Measurements from ENCODE around the gene DPEP2.
"Not testable (repeated sequence)": the region's sequence is repeated elsewhere in the genome, so short reads cannot be mapped to it uniquely, and the experiment has no call there.

Gene DPEP2

DNA sequence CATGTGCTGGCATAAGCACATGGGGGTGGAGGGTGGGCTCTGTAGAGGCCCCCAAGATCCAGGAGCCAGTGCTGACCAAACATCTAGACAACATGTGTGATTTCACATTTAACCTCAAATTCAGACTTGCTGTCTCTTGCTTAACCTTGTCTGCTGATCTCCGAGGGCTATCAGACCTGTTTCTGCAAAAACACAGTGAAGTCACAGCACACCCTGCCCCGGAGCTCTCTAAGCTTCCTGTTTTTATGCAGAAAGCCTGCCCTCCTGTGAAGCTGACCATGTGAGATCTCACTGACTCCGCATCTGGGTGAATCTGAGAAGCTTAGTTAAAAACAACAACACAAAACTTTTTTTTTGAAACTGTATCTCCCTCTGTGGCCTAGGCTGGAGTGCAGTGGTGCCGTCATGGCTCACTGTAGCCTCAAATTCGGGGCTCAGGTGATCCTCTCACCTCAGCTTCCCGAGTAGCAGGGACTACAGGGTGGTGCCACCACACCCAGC lies 6.6 kb upstream of the DPEP2 start:
- DNase-seq (ENCODE audit: low read depth in 3 of 3) = no peak

DNA sequence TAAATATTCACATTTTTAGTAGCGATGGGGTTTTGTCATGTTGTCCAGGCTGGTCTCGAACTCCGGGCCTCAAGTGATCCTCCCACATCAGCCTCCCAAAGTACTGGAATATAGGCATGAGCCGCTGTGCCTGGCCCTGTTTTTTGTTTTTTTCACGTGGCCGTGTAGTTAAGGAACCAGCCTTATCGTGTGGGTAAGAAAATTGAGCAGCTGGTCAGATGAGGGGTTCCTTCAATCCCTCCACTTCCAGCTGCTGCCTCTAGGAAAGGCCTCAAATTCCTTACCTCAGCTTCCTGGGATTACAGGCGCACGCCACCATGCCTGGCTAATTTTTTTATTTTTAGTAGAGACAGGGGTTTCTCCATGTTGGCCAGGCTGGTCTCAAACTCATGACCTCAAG lies 5.9 kb upstream of the DPEP2 start:
- DNase-seq (ENCODE audit: low read depth in 3 of 3) = no peak

DNA sequence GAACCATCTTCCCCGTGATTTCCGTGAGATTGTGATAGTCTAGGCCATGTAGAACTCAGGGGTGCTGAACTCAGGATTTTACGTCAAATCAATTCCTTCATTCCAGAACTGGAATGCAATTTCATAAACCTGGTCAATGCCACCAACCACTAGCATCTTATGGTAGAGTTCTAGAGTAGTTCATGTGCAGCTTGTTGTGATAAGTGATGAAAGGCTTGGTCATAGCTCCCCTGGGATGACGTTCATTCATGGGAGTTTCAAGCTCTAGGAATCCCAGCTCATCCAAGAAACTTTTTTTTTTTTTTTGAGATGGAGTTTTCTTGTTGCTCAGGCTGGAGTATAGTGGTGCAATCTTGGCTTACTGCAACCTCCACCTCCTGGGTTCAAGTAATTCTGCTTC lies 3.7 kb upstream of the DPEP2 start:
- DNase-seq (ENCODE audit: low read depth in 3 of 3) = no peak

DNA sequence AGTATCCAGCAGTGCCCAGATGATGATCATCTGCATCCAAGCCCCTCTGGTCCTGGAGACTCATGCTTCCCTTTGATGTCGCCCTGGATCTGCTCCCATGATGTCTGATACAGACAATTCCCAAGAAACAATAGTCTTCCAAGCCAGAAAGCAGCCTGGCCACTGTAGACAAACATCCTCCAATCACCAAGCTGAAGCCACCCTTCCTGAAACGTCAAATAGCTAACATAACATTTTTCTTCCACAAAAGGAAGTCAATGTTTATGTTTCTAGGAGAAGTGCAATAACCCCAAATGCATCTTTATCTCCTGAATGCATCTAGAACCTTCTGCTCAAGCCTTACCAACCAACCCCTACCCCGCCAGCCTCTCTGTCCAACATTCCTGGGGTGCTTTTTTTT lies 1.2 kb upstream of the DPEP2 start:
- DNase-seq (ENCODE audit: low read depth in 3 of 3) = no peak

DNA sequence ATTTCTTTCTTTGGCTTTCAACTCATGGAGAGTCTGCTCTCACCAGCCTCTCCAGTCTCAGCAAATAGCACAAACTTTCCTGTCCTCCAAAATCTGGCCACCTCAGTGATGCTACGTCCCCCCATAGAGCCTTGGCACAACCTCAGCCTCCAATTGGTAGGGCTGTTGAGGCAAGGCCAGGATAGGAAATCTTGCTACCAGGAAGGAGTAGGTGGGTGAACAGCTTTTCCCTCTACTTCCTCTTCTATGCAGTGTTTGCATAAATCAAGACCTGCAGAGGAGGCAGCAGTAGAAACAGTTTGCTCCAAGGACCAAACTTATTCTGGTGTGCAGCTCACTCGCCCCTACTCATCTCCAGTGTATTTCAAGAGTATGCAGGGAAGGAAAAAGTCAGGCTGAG lies 701 bp upstream of the DPEP2 start:
- DNase-seq (ENCODE audit: low read depth in 3 of 3) = no peak

DNA sequence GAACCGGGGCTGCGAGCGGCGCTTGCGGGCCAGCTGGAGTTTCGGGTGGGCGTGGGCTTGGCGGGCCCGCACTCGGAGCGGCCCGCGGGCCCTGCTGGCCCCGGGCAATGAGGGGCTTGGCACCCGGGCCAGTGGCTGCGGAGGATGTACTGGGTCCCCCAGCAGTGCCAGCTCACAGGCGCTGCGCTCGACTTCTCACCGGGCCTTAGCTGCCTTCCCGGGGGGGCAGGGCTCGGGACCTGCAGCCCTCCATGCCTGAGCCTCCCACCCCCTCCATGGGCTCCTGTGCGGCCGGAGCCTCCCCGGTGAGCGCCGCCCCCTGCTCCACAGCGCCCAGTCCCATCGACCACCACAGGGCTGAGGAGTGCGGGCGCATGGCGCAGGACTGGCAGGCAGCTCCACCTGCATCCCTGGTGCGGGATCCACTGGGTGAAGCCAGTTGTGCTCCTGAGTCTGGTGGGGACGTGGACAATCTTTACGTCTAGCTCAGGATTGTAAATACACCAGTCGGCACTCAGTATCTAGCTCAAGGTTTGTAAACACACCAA lies 979 bp downstream of the DPEP2 start:
- DNase-seq (ENCODE audit: low read depth in 3 of 3) = not testable (repeated sequence)

DNA sequence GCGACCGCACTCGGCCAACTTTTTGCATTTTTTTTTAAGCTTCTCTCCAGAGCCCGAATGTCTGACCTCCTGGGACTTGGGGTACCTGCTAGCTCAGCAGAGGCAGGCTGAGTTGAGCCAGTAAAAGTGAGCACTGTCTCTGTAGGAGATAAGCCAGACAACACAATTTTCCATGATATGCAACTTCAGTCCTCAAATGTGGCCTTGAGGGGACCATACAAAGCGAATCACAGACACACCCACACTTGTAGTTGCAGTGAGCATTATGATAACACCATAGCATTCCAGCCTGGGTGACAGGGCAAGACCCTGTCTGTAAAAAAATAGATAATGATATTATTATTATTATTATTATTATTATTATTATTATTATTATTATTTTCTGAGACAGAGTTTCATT lies 2.6 kb downstream of the DPEP2 start:
- DNase-seq (ENCODE audit: low read depth in 3 of 3) = no peak

DNA sequence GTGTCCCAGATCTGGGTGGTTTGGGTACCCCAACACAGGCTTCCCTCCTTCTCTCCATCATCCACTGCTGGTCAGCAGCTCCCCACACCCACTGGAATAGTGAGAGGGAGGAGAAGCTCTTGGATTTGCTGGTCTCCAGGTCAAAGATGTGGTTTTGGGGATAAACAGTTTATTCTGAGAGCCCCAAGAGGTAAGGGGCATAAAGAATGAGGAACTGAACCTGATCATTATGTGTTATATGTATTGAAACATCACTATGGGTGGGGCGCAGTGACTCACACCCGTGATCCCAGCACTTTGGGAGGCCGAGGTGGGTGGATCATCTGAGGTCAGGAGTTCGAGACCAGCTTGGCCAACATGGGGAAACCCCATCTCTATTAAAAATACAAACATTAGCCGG lies 3.9 kb downstream of the DPEP2 start:
- no peak for DNase-seq (ENCODE audit: low read depth in 3 of 3)

DNA sequence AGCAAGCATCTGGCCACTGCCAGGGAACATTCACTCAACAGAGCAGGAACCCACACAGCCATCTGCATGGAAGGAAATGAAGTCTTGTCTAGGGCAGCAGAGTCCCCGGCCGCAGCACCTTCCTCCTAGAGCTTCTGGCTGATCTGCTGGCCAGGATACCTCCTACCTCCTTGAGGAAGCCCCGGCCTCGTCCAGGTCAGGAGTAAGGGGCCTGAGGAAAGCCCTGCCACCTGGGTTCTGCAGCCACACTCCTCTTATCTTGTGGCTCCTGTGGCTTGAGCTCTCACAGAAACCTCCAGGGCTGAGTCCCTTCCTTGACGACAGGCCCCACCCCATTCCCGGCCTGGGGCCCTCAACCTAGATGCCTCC lies 5.3 kb downstream of the DPEP2 start:
- not testable (repeated sequence) for DNase-seq (ENCODE audit: low read depth in 3 of 3)

DNA sequence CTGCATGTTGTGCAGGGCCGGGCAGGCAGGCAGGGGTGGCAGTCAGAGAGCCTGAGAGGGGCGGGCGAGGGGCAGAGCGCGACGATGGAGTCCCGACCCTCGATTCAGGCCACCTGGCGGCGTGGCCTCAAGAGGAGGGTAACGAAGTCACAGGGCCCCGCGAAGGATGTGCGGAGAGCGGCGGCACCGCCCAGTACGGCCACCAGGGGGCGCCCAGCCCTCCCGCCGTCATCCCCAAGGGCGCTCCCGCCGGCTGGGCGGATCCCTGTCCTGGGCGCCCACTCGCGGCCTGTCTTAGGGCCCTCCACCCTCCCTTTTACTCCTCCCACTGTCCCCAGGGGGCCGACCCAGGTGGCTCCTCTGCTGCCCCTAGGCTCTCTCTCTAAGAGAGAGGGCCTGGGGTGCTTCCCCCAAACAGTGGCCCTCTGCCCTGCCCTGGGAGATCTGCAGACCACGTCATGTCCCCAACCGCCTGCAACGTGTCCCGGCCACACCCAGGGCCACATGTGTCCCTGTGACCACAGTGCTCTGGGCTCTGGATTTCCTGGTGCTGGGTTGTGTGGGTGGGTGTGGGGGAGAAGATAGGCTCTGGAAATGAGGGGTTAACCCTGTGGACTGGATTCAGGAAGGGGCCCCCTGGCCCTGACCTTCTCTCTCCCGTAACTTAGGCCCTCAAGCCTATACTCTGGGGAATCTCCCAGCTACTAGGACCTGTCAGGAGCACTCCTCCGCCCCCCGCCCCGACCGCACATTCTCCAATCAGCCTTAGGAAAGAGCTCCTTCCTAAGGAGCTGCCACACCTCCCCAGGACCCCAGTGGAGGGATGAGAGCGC lies 5.9 kb downstream of the DPEP2 start:
- peak; percentile 74 to 77 (median 75) for DNase-seq (ENCODE audit: low read depth in 3 of 3)

DNA sequence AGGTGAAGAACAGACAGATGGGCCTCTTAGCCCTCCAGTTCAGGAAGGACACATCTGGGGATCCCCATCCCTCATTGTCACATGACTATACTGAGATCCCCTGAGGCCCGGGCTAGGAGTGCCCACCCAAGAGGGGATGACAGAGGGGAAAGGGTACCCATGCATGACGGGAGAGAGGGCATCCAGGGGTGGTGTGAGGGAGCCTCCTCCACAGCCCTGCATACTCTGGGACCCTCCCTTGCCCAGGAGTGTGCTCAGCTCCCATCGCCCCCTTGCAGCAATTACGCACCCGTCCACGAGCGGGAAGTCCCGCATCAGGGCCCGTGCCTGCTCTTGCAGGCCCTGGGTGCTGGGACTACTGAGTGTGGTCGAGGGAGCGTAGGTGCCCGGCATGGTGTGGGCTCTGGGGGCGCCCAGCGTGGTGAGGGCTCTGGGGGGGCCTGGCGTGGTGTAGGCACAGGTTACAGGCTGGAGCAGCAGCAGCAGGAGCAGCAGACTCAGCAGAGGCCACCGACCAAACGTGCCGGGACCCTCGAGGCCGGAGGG lies 6.5 kb downstream of the DPEP2 start:
- DNase-seq (ENCODE audit: low read depth in 3 of 3) = no peak

DNA sequence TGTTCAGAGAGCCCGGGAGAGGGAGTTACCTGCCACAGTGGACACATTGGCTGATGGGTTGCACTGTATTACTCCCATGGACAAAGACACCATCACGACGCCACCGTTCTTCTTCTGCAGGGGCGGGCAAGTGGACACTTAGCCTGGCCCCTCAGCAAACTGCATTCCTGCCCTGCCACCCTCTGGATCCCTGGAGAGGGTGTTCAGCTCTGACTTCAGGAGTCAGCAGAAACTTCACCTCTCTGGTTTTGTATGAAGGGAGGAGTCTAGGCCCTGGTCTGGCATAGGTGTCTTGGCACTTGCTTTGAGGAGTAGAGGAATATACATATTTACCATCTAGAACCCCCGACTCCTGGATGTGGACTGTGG lies 9.3 kb downstream of the DPEP2 start:
- no peak for DNase-seq (ENCODE audit: low read depth in 3 of 3)

DNA sequence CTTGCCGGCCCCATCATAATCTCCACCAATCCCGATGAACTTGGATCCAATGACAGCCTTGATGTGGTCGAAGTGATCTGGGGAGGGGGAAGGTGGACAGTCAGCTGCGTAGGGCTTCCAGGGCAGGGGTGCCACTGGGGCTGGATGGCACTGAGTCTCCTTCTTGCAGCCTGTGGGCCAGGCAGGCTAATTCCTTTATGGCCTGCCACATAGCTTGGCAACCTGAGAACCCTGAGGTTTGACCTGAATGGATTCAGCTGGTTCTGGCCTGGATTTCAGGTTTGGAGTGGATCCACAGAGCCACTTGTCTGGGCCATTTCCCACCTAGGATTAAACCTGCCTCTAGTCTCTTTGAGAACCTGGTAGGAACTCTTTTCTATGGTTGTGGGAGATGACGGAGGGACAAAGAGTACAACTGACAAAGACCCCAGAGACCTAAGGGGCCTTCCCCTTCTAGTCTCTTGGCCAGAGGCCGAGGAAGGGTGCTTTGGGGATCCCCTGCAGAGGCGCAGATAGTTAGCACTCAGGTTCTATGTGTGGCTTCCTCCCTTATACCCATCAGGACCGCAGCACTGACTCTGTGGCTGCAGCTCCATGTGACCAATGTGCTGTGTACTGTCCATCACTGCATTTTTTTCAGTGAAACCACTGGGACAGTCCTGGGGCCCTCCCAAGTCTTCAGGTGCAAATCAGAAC lies 9.8 kb downstream of the DPEP2 start:
- DNase-seq (ENCODE audit: low read depth in 3 of 3) = no peak

DNA sequence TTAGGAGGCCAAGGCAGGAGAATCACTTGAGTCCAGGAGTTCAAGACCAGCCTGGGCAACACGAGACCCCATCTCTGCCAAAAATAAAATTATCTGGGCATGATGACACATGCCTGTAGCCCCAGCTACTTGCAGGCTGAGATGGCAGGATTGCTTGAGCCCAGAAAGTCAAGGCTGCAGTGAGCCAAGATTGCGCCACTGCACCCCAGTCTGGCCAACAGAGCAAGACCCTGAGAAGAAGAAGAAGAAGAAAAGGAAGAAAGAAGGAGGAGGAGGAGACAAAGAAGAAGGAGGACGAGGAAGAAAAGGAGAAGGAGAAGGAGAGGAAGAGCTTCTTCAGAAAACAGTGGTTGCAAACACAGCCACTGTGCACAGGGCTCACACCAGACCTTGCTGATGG lies 10.6 kb downstream of the DPEP2 start:
- no peak for DNase-seq (ENCODE audit: low read depth in 3 of 3)

DNA sequence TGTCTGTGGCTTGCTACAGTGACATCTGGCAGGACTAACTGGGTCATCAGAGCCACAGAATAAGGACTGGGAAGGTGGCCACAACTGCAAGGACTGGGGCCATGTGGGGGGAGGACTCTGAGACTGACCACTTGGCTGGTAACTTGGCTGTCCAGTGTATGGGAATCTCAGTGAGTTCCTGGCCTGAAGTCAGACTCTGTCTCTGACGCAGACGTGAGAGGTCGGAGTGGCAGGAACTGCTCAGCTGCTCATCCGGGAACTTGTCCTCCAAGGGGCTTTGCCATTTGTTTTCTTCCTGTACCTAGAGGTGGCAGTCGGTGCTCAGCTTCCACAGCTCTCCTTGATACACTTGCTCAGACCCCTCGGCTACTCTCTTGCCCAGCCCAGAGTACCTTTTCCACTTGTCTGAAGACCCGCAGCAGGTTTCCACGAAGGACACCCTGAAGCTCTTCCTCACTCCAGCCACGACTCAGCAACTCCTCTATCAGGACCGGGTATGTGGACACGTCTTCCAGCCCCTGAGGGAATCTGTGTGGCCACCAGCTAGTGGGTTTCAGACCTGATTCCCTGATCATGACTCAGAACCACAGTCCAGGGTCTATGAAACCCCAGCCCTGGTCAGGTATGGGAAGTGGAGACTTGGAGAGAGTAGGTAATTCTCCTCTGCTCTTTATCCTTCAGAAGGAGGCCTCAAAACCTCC lies 11.7 kb downstream of the DPEP2 start:
- no peak for DNase-seq (ENCODE audit: low read depth in 3 of 3)

DNA sequence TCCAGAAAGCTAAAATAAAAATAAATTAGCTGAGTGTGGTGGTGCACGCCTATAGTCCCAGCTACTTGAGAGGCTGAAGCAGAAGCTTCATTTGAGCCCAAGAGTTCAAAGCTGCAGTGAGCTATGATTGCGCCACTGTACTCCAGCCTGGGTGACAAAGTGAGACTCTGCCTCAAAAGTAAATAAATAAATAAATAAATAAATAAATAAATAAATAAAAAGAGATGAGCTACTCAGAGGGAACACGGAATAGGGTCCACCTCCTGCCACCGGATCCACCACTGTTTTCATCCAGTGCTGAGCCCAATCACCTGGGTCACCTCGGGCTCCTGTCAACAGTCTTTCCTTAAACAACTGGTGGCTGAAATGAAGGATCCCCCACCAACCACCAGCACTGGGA lies 12.3 kb downstream of the DPEP2 start:
- no peak for DNase-seq (ENCODE audit: low read depth in 3 of 3)

DNA sequence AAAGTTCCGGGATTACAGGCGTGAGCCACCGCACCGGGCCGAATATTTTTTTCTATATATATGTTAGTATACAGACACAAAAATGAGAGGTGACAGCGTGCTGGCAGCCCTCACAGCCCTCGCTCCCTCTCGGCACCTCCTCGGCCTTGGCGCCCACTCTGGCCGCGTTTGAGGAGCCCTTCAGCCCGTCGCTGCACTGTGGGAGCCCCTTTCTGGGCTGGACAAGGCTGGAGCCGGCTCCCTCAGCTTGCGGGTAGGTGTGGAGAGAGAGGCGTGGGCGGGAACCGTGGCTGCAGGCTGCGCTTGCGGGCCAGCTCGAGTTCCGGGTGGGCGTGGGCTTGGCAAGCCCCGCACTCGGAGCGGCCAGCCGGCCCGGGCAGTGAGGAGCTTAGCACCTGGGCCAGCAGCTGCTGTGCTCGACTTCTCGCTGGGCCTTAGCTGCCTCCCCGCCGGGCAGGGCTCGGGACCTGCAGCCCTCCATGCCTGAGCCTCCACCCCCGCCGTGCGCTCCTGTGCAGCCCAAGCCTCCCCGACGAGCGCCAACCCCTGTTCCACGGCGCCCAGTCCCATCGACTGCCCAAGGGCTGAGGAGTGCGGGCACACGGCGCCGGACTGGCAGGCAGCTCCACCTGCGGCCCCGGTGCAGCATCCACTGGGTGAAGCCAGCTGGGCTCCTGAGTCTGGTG lies 17.1 kb downstream of the DPEP2 start:
- no peak for DNase-seq (ENCODE audit: low read depth in 3 of 3)

DNA sequence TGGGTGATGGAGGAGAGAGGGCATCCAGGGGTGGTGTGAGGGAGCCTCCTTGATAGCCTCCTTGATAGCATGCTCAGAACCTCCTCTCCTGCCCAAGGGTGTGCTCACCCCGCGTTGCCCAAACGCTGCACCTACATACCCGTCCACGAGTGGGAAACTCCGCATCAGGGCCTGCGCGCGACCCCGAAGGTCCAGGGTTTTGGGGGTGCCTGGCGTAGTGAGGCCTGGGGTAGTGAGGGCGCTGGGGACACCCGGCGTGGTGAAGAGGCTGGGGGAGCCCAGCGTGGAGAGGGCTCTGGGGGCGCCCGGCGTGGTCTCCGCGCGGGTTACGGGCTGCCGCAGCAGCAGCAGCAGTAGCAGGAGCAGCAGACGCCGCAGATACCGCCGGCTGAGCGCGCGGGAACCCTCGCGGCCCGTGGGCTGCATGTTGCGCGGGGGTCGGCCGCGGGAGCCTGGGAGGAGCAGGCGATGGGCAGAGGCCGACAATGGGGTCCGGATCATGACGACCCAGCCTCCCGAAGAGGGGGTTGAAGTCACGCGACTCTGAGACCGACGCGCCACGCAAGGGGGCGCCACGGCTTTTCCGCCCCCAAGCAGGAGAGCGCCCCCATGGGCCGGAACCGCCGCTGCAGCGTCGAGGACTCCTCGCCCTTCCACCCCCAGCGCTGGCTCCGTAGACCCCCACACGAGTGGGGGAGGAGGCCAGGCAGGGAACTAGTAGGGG lies 19.2 kb downstream of the DPEP2 start, which contains the start of gene DPEP3:
Gene DPEP3, minus strand, starts transcription at position 545 of the 724 bp plus-strand sequence. Its CDS starts 119 bp downstream, at position 426.
- no peak for DNase-seq (ENCODE audit: low read depth in 3 of 3)

DNA sequence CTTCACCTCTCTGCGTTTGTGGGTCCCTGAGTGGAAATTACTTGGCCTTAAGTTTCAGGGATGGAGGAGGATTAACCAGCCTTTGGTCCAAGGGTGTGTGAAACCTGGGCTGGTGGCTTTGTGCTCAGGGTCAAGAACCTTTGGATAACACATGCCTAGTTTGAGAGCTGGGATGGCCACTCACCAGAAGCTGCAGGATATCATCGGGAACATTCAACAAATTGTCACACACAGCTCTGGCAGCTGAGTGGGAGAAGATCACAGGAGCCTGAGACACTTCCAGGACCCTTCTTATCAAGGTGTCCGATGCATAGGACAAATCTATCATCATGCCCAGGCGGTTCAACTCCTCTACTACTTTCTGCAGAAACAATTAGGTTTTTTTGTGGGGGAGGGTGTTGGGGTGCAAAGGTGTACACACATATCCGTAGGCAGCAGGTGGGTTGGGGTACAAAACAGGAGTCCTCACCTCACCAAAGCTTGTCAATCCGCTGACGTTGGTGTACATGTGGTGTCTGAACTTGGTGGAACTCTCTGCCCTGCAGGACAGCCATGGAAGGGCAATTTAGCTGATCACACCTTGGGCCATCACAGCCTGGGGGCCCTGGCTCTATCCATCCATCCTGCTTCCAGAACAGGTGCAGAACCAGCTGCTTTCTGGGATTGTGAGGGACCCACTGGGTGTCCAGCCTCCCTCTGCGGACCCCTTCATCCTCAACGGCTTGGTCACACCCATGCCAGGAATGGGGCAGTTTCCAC lies 21.6 kb downstream of the DPEP2 start:
- no peak for DNase-seq (ENCODE audit: low read depth in 3 of 3)

DNA sequence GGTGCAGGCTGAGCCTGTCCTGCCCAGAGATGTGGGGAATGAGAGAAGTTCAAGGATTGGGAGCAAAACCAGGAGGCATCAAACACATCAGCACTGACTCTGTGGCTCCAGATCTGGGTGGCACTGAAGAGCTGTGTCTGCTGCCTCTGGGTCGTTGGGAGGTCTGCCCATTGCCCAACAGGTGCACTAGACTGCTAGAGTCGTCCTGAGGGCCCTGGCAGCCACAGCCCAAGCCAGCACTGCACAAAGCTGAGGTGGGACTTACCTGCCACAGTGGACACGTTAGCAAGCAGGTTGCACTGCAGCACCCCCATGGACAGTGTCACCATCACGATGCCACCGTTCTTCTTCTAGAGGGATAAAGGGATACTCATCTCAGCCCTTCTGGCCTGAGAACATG lies 22.3 kb downstream of the DPEP2 start:
- no peak for DNase-seq (ENCODE audit: low read depth in 3 of 3)
